ENCODE results near the gene SNF8. TPM values are rescaled to one million over a fixed set of nuclear protein-coding genes. Genes with fewer than 3 reads are reported as not detected.
A peak's percentile ranks its signal among the peaks of the same experiment; 100 is the strongest.

Gene SNF8
- total and polyA plus RNA-seq, 9 of the 15 experiments (the other 6 are each of a cell fraction or from before 2014, with no cell fraction given), result 6.9 to 149 (median 117) TPM

GRCh38 chr17:48990882-48991357, 46.3 kb upstream of the SNF8 start (continued):
- TF ChIP-seq ZNF655 (CRISPR knock-in tag; IDR thresholded peaks at IDR 0.05) (no peak), ZZZ3 (IDR thresholded peaks at IDR 0.05) (no peak), NCOR1 (IDR thresholded peaks at IDR 0.05) (no peak), BRCA1 (IDR thresholded peaks at IDR 0.05) (no peak), BRCA1 (CRISPR knock-in tag; IDR thresholded peaks at IDR 0.05) (no peak), YY1 (IDR thresholded peaks at IDR 0.05; ENCODE audit: borderline replicate concordance in 1 of 3, control insufficient read depth in 1 of 3, extremely low read depth in 1 of 3, insufficient read depth in 3 of 3, insufficient read length in 1 of 3, insufficient replicate concordance in 2 of 3, low read depth in 1 of 3, low read length in 2 of 3) (peak in 1 of 3 experiments; percentile 67), ZSCAN32 (CRISPR knock-in tag; IDR thresholded peaks at IDR 0.05) (no peak), ZNF280A (IDR thresholded peaks at IDR 0.05; ENCODE audit: low read depth, partially characterized antibody) (no peak), HNRNPK (IDR thresholded peaks at IDR 0.05; ENCODE audit: low read depth, low read length, poor library complexity, severe bottlenecking) (peak; percentile 71), BDP1 (IDR thresholded peaks at IDR 0.05; ENCODE audit: insufficient read depth, insufficient read length) (no peak), EP300 (IDR thresholded peaks at IDR 0.05; ENCODE audit: low read length) (no peak), CC2D1A (IDR thresholded peaks at IDR 0.05) (peak; percentile 50; the same call in 1 of the 2 replicates), ZNF282 (CRISPR knock-in tag; IDR thresholded peaks at IDR 0.05) (no peak), CTCFL (IDR thresholded peaks at IDR 0.05; ENCODE audit: borderline replicate concordance, insufficient read depth, low read depth, low read length, poor library complexity, severe bottlenecking) (no peak), HBP1 (CRISPR knock-in tag; IDR thresholded peaks at IDR 0.05) (peak; percentile 74; the same call in 1 of the 2 replicates), ELK1 (CRISPR knock-in tag; IDR thresholded peaks at IDR 0.05) (no peak), MBD1 (CRISPR knock-in tag; IDR thresholded peaks at IDR 0.05) (no peak), XRCC4 (IDR thresholded peaks at IDR 0.05; ENCODE audit: extremely low read depth, insufficient read depth, insufficient read length) (no peak), PTRF (tag; IDR thresholded peaks at IDR 0.05) (no peak)
